Stimulated activated naive CD8-positive, alpha-beta T cell treated with anti-CD3 and anti-CD28 coated beads, Interleukin-15, Interleukin-2, amounts not matched to agents 100 U/mL and 50 U/mL, for 24 hours (primary cell): ENCODE measurements around the gene FBLN1.
"Not testable (repeated sequence)": the region's sequence is repeated elsewhere in the genome, so short reads cannot be mapped to it uniquely, and the experiment has no call there.

ENCODE experiments used
- ATAC-seq: fragments of 150-1000 bp; cut with Tn5 transposase; one replicate; pipeline ENCODE4 v1.10.0; 2021
- DNase-seq: peaks from one replicate; pipeline ENCODE4 v3.0.0; 2021

The FBLN1 gene

DNA sequence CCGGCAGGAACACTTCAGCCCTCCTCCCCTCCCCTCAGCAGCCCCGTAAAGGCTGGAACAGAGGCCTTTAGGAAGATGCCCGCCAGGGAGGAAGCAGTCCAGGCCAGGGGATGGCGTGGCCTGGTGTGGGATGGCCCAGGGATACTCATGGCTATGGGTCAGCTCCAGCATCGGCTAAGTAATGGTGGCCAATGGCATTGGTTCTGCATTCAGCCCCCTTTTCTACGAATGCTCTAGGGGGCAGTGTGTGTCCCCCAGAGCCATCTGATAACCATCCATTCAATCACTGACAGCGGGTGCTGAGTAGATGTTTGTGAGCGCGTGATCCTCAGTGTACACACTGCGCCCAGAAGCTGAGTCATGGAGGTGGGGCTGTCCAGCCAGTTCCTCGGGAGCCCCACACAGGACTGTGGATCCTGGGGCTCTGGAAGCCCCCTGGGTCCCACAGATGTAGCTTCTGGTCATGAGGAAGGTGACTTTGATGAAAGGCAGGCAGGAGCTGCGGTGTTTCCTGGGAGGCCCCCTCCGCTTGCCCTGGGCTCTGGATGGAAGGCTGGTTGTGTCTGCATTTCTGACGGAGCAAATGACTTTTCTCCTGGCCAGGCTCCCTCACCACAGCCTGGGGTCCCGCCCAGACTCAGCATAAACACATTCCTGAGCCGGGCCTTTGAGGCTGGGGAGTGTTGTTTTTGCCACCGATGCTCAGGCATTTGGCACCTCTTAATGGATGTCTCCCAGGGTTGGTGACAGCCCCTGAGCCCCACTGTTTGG, 46.5 kb downstream of the FBLN1 start:
- ATAC-seq (no peak), DNase-seq (no peak)

DNA sequence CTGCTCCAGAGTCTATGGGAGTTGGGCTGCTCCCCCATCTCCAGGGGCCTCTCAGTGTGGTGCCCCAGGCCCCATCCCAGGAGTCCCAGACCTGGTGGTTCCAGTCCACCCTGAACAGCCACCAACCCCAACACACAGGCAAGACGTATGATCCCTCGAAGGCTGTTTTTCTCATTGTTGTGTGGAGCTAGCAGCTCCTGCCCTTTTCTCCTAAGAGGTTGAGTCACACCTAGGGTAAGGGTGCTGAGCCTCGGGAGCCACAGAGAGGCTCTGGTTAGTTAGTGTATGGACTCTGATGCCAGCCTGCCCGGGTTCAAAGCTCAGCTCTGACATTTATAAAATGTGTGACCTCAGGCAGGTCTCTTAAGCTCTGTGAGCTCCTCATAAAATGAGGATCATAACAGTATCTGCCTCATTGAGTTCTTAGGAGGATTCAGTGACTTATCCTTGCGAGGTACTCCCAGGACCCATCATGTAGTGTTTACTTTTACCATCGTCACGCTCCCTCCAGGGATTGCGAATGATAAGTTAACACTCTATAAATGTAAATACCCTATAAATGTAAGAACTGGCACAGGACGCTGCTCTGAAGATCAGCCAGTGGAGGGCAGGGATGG, 47.2 kb downstream of the FBLN1 start:
- DNase-seq, result no peak
- ATAC-seq, result no peak

DNA sequence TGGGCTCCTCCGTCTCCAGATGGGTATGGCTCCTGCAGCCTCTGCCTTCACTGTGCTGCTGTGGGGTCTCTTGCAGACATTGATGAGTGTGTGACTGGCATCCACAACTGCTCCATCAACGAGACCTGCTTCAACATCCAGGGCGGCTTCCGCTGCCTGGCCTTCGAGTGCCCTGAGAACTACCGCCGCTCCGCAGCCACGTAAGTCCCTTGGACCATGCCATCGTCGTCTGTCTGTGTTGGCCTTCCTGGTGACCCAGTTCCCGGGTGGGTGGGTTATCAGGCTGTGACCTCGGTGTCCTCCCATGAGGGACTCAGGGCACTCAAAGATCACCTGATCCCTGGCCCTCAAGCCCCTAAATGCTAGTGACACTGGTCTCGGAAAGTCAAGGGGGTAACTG, 47.7 kb downstream of the FBLN1 start:
- no peak for ATAC-seq
- DNase-seq, result no peak

- ATAC-seq (no peak), DNase-seq (no peak)
Observed at GRCh38 chr22:45550891-45551290, 48.2 kb downstream of the FBLN1 start.

GRCh38 chr22:45551310-45552016, 48.8 kb downstream of the FBLN1 start:
- DNase-seq (no peak), ATAC-seq (no peak)

DNA sequence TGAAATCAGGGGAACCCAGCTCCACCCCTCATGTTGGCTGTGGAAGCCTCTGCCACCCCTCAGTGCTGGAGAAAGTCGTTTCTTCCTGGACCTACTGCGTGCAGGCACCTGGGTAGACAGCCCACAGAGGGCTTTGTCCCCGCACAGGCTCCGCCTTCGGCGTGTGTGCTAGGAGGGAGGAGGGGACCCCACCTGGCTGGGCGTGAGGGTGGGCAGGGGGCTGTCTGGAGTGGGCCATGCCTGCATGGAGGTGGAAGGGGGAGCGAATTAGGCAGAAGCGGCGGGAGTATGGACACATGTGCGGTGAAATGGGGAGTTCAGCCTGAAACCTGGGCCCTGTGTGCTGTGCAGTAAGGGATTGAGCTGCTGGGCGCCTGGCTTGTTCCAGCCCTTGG, 49.3 kb downstream of the FBLN1 start:
- ATAC-seq (no peak), DNase-seq (no peak)

DNA sequence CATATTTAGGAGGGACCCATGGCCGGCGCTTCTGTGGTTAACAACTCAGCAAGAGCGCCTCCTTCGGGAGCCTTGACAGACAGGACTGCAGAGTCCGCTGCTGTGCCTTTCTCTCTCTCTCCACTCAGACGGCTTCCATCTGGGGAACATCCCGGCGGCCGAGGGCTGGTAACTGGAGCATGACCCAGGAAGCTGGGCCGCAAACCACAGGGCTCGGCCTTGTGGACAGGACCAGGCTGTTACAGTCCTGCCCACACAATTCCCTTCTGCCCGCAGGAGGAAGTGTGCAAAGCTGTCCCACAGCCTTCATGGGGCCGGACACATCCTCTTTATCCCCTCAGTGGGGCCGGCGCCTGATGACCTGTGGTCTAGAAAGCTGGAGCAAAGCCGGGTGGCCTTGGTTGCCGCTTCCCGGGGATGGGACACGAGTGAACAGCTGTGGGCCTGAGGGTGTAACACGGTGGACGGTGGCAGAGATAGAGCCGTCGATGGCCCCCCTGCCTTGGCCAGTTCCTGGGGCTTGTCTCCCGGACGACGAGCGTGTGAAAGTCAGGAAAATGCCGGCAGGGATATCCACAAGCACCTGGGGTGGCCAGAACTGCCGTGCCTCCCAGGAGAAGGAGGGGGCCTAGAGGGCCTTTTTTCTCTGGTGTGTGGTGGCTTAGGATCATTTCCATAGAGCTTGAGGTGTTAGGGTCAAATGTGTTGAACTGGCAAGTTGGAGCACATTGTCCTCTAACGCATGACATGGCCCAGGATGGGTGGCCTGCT, 50.1 kb downstream of the FBLN1 start:
- no peak for ATAC-seq
- no peak for DNase-seq

- DNase-seq (peak; percentile 80), ATAC-seq (peak; percentile 61)
Observed at GRCh38 chr22:45553351-45554039, 50.8 kb downstream of the FBLN1 start.

- DNase-seq, result no peak
- no peak for ATAC-seq
Observed at GRCh38 chr22:45554040-45554406, 51.3 kb downstream of the FBLN1 start.

GRCh38 chr22:45554861-45555260, 52.2 kb downstream of the FBLN1 start:
- DNase-seq, result no peak
- ATAC-seq, result no peak

DNA sequence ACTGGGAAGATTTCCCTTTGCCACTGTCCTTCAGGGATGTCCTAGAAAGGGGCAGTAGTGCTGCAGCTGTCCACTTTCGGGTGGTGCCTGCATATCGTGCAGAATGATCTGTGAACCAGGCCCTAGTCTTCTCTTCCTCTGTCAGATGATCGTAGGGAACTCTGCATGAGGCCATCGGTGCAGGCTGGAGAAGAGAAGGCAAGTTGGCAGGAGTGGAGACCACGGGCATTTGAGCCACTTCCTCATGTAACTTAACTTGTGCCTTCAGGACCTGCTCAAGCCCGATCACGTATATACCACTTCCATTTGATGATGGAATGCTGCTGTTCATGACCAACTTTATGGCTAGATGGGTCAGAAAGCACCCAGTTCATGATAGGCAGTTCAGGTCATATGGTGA, 55.2 kb downstream of the FBLN1 start:
- not testable (repeated sequence) for ATAC-seq, DNase-seq

DNA sequence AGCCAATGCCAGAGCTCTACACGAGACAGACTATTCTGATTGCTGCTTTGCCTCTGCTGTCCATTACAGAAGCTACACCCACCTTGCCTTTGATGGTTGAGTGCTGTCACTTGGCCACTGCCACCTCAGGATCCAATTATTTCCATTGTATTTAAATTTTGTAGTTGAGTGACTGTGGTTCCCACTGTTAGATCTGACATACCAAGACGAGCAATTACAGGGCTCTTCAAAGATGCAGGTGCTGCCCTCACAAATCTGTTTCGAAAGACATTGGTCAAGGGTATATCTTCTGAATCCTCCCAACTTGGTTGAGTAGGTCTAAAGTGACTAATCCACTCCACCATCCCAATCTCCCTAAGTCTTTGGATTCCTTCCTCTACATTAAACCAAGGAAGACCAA, 57.4 kb downstream of the FBLN1 start:
- not testable (repeated sequence) for DNase-seq, ATAC-seq

GRCh38 chr22:45560761-45561160, 58.1 kb downstream of the FBLN1 start:
- not testable (repeated sequence) for DNase-seq, ATAC-seq

- DNase-seq, result no peak
- ATAC-seq, result no peak
Observed at GRCh38 chr22:45562102-45562501, 59.4 kb downstream of the FBLN1 start.

DNA sequence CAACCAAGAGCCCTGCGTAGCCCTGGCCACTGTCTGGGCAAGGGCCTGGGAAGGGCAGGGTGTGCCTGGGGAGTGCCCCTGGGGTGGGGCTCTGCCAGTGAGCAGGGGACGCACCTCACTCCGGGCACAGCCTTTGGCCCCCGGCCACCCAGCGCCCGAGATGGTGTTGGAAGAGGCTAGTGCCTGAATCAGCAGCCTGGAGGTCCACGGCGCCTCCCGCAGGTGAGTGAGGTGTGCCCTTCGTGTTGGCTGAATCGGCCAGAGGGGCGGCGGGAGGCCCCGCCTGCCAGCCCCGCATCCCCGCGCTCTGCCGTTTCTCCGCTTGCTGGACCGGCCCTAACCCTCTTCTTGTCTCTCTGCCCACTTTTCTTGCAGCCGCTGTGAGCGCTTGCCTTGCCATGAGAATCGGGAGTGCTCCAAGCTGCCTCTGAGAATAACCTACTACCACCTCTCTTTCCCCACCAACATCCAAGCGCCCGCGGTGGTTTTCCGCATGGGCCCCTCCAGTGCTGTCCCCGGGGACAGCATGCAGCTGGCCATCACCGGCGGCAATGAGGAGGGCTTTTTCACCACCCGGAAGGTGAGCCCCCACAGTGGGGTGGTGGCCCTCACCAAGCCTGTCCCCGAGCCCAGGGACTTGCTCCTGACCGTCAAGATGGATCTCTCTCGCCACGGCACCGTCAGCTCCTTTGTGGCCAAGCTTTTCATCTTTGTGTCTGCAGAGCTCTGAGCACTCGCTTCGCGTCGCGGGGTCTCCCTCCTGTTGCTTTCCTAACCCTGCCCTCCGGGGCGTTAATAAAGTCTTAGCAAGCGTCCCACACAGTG, 60.1 kb downstream of the FBLN1 start:
- no peak for DNase-seq
- ATAC-seq, result peak; percentile 28

DNA sequence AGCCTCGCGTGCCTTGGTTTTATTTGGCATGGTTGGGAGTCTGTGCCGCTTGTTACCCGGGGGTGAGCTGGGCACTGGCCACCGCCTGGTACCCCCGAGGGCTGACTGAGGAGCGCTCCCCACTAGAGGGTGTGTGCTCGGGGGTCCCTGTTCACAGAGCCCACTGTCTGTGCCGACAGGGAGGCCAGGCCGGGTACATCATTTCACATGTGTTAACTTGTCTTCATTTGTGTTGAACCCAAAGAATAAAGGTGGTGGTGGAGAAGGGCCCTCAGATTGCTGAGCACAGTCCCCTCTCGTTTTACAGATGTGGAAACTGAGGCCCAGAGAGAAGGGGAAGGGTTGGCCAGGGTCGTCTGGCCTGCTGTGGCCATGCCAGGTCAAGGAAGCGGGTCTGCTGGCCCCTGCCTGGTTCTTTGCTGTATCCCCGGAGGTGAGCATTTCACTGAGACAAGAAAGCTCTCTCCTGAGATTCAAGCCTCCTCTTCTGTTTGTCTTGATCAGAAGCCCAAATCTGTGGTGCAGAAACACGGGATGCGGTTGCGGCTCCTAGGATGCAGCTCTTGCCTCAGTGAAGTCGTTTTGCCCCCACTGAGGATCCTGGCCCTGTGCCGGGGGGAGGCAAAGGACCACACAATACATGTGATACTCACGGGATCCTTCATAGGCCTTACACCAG, 60.8 kb downstream of the FBLN1 start:
- ATAC-seq, result no peak
- no peak for DNase-seq

GRCh38 chr22:45564349-45565030, 61.8 kb downstream of the FBLN1 start:
- DNase-seq (no peak), ATAC-seq (no peak)

- no peak for ATAC-seq
- DNase-seq, result no peak
Observed at GRCh38 chr22:45565171-45565570, 62.5 kb downstream of the FBLN1 start.

- DNase-seq, result no peak
- no peak for ATAC-seq
Observed at GRCh38 chr22:45565973-45566372, 63.3 kb downstream of the FBLN1 start.

DNA sequence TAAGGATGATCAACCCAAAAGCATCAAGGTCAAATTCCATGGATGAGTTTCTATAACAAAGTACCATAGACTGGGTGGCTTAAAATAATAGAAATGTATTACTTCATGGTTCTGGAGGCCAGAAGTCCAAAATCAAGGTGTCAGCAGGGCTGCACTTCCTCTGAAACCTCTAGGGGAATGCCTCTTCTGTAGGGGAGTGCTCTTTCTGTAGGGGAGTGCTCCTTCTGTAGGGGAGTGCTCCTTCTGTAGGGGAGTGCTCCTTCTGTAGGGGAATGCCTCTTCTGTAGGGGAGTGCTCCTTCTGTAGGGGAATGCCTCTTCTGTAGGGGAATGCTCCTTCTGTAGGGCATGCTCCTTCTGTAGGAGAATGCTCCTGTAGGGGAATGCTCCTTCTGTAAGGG, 65.5 kb downstream of the FBLN1 start:
- no peak for DNase-seq
- no peak for ATAC-seq
